SU-DHL-6 (cell line): Measurements from ENCODE around the gene WSCD2.

Source experiments
- H2AFZ ChIP-seq: fragments of 200-600 bp; sonication (generic); 2 replicates; pipeline ENCODE4 v1.6.1; 2014; ENCODE audit warnings: low read depth, mild to moderate bottlenecking, moderate library complexity, mixed read lengths, antibody characterized with exemption, low read length; ENCODE audit not compliant: severe bottlenecking
- H3F3A ChIP-seq: fragments of 200-600 bp; shearing (Covaris generic); 2 replicates; pipeline ENCODE4 v1.6.0; 2016; ENCODE audit warnings: antibody characterized with exemption, mild to moderate bottlenecking; ENCODE audit not compliant: insufficient read depth
- H3K27ac ChIP-seq: fragments of 200-600 bp; sonication (generic); 2 replicates; pipeline ENCODE4 v1.5.1; 2016; ENCODE audit warnings: low read depth, mild to moderate bottlenecking, low read length, moderate library complexity, mixed read lengths
- H3K27me3 ChIP-seq: fragments of 200-600 bp; sonication (generic), shearing (Covaris generic); 2 replicates; pipeline ENCODE4 v1.6.0; 2014; ENCODE audit warnings: mild to moderate bottlenecking, low read length
- H3K36me3 ChIP-seq: fragments of 200-600 bp; sonication (generic); 2 replicates; pipeline ENCODE4 v1.6.1; 2014; ENCODE audit warnings: mild to moderate bottlenecking, low read length, mixed read lengths
- H3K4me2 ChIP-seq: fragments of 300-600, 200-600 bp; shearing (Covaris generic), sonication (generic); 2 replicates; pipeline ENCODE4 v1.6.0; 2014; ENCODE audit warnings: low read length, low read depth, mild to moderate bottlenecking; ENCODE audit not compliant: poor library complexity, severe bottlenecking
- H3K4me3 ChIP-seq: fragments of 200-600 bp; sonication (generic); 2 replicates; pipeline ENCODE4 v1.5.1; 2014; ENCODE audit warnings: antibody characterized with exemption, low read length, mild to moderate bottlenecking, mixed read lengths; ENCODE audit not compliant: insufficient read depth, poor library complexity, severe bottlenecking
- H3K79me2 ChIP-seq: fragments of 200-600 bp; sonication (generic); 2 replicates; pipeline ENCODE4 v1.6.1; 2014; ENCODE audit warnings: mild to moderate bottlenecking, low read length, moderate library complexity; ENCODE audit not compliant: insufficient read depth
- H3K9ac ChIP-seq: fragments of 200-600 bp; sonication (generic); 2 replicates; pipeline ENCODE4 v1.7.0; 2014; ENCODE audit warnings: mild to moderate bottlenecking, low read length
- H3K9me2 ChIP-seq: fragments of 200-600 bp; sonication (generic); replicated peaks from 2 replicates; pipeline ENCODE4 v1.6.1; 2014; ENCODE audit warnings: low read length; ENCODE audit not compliant: insufficient read depth
- H3K9me3 ChIP-seq: fragments of 200-600 bp; sonication (generic); 2 replicates; pipeline ENCODE4 v1.6.1; 2014; ENCODE audit warnings: low read length, mixed read lengths; ENCODE audit not compliant: insufficient read depth
- H4K20me1 ChIP-seq: fragments of 200-600 bp; sonication (generic); 2 replicates; pipeline ENCODE4 v1.6.1; 2014; ENCODE audit warnings: low read depth, mild to moderate bottlenecking, antibody characterized with exemption, low read length, moderate library complexity, mixed read lengths
- EZH2phosphoT487 ChIP-seq: fragments of 200-600 bp; sonication (generic), shearing (Covaris generic); conservative IDR thresholded peaks from 2 replicates; pipeline ENCODE4 v1.6.1; 2018; ENCODE audit warnings: mild to moderate bottlenecking, antibody characterized with exemption, low read length, moderate library complexity, mixed read lengths
- TF ChIP-seq, protein P1 (sequence below): fragments of 200-600 bp; sonication (generic); IDR thresholded peaks from one replicate; pipeline ENCODE4 v1.5.1; 2017; ENCODE audit warnings: antibody characterized with exemption, mild to moderate bottlenecking, low read length, moderate library complexity; ENCODE audit not compliant: insufficient read depth, poor library complexity, severe bottlenecking

The WSCD2 gene

DNA sequence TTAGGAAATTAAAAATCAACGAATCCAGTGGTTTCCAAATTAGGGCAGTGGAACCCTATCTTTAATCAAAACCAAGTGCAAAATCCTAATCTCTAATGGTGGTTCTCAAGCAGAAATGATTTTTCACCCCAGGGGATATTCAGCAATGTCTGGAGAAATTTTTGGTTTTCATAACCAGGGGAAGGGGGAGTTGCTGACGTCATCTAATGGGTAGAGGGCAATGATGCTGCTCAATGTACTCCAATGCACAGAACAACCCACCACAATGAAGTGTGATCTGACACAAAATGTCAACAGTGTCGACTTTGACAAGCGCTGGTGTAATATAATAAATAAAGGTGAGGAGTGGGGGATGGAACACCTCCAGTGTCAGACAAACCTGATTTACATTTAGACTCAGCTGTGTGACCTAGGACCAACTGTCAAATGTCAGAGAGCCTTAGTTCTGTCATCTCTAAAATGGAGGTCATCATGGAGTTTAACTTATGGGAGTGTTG, 128.6 kb downstream of the WSCD2 start:
- Histone ChIP-seq H3K9me3 (0 out of 2 replicates have a peak, but pooled peaks cover 5% of the 10 kb centered on the region), H3K27ac (no peak overlapping the region), H3K9me2 (no peaks in the 10 kb centered on the region), H2AFZ (no peak overlapping the region), H4K20me1 (no peaks in the 10 kb centered on the region), H3K9ac (no peak overlapping the region), H3F3A (no peaks in the 10 kb centered on the region), H3K36me3 (no peaks in the 10 kb centered on the region), H3K27me3 (no peaks in the 10 kb centered on the region), H3K4me2 (no peak overlapping the region), H3K79me2 (no peaks in the 10 kb centered on the region), H3K4me3 (no peak overlapping the region)
- TF ChIP-seq EZH2phosphoT487, result no peak
- TF ChIP-seq, protein P1, sequence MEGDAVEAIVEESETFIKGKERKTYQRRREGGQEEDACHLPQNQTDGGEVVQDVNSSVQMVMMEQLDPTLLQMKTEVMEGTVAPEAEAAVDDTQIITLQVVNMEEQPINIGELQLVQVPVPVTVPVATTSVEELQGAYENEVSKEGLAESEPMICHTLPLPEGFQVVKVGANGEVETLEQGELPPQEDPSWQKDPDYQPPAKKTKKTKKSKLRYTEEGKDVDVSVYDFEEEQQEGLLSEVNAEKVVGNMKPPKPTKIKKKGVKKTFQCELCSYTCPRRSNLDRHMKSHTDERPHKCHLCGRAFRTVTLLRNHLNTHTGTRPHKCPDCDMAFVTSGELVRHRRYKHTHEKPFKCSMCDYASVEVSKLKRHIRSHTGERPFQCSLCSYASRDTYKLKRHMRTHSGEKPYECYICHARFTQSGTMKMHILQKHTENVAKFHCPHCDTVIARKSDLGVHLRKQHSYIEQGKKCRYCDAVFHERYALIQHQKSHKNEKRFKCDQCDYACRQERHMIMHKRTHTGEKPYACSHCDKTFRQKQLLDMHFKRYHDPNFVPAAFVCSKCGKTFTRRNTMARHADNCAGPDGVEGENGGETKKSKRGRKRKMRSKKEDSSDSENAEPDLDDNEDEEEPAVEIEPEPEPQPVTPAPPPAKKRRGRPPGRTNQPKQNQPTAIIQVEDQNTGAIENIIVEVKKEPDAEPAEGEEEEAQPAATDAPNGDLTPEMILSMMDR, result no peak

DNA sequence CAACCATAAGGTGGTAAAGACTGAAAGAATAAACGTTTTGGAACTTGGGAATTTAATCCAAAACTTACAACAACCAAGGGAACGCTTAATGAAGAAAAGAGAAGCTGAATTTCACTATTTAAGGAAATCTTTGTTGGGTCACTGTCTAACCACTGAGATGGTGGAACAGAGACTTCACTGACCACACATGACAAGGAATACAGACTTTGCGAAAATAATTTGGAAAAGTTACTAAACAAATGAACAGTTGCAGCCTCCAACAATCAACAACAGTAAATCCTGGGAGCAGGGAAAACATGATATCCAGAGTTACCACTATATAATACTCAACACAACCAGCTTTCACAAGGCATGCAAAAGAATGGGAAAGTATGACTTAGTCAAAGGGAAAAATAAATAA, 131.0 kb downstream of the WSCD2 start:
- Histone ChIP-seq H3F3A (no peaks in the 10 kb centered on the region), H3K9me2 (no peaks in the 10 kb centered on the region), H4K20me1 (no peaks in the 10 kb centered on the region), H3K79me2 (no peaks in the 10 kb centered on the region), H3K27ac (no peak overlapping the region), H3K9me3 (0 out of 2 replicates have a peak, but pooled peaks cover 5% of the 10 kb centered on the region), H3K27me3 (no peaks in the 10 kb centered on the region), H3K9ac (no peak overlapping the region), H3K36me3 (no peaks in the 10 kb centered on the region), H3K4me2 (no peak overlapping the region), H3K4me3 (no peak overlapping the region), H2AFZ (no peak overlapping the region)
- TF ChIP-seq EZH2phosphoT487, result no peak
- TF ChIP-seq, protein P1, result no peak

DNA sequence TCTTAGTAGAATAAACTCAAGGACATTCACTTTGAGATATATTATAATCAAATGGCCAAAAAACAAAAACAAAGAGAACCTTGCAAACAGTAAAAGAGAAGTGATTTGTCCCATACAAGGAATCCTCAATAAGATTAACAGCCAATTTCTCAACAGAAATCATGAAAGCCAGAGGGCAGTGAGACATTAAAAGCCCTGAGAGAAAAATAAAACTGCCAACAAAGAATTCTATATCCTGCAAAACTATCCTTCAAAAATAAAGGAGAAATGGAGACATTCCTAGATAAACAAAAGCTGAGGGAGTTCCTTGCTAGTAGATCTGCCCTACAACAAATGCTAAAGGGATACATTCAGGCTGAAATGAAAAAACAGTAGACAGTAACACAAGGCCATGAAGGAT, 131.9 kb downstream of the WSCD2 start:
- Histone ChIP-seq H3F3A (no peaks in the 10 kb centered on the region), H3K27me3 (no peaks in the 10 kb centered on the region), H4K20me1 (no peaks in the 10 kb centered on the region), H3K9me2 (no peaks in the 10 kb centered on the region), H3K4me2 (no peak overlapping the region), H3K9me3 (0 out of 2 replicates have a peak, but pooled peaks cover 5% of the 10 kb centered on the region), H3K79me2 (no peaks in the 10 kb centered on the region), H3K4me3 (no peak overlapping the region), H3K36me3 (no peaks in the 10 kb centered on the region), H3K27ac (no peak overlapping the region), H2AFZ (no peak overlapping the region), H3K9ac (no peak overlapping the region)
- TF ChIP-seq, protein P1, result no peak
- no peak for TF ChIP-seq EZH2phosphoT487

DNA sequence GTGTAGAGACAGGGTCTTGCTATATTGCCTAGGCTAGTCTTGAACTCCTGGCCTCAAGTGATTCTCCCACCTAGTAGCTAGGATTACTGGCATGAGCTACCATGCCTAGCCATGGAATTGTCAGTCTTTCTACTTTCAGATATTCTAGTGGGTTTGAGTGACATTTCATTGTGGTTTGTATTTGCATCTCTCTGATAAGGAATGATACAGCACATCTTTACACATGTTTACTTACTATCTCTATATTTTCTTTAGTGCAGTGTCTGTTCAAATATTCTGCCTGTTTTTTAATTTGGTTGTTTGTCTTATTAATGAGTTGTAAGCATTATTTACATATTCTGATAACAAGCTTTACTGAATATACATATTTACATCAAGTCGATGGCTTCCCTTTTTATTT, 136.4 kb downstream of the WSCD2 start:
- no peaks in the 10 kb centered on the region for H4K20me1 ChIP-seq
- H3K9ac ChIP-seq, result no peak overlapping the region
- no peaks in the 10 kb centered on the region for H3F3A ChIP-seq
- no peaks in the 10 kb centered on the region for H3K79me2 ChIP-seq
- no peak overlapping the region for H3K4me3 ChIP-seq
- TF ChIP-seq, protein P1, result no peak
- TF ChIP-seq EZH2phosphoT487, result no peak
- H3K9me3 ChIP-seq, result no peaks in the 10 kb centered on the region
- H2AFZ ChIP-seq, result no peak overlapping the region
- no peaks in the 10 kb centered on the region for H3K36me3 ChIP-seq
- no peak overlapping the region for H3K4me2 ChIP-seq
- H3K9me2 ChIP-seq, result no peaks in the 10 kb centered on the region
- no peaks in the 10 kb centered on the region for H3K27me3 ChIP-seq
- H3K27ac ChIP-seq, result no peak overlapping the region
